Mesodermal cell (in vitro differentiated cells): ENCODE results near the gene TMED8.

Source experiments
- H3K27ac ChIP-seq: 2 replicates; pipeline ENCODE4 v1.7.0; 2013; ENCODE audit warnings: mild to moderate bottlenecking, low read depth, low read length, moderate library complexity; ENCODE audit not compliant: severe bottlenecking
- H3K36me3 ChIP-seq: 2 replicates; pipeline ENCODE4 v1.7.1; 2013; ENCODE audit warnings: mild to moderate bottlenecking, low read length, moderate library complexity; ENCODE audit not compliant: control insufficient read depth, insufficient read depth
- H3K4me1 ChIP-seq: one replicate; pipeline ENCODE4 v1.7.1; 2013; ENCODE audit warnings: mild to moderate bottlenecking, low read length; ENCODE audit not compliant: insufficient read depth, control insufficient read depth, poor library complexity, severe bottlenecking
- H3K4me3 ChIP-seq: 2 replicates; pipeline ENCODE4 v1.7.0; 2013; ENCODE audit warnings: low read length, control low read depth, mild to moderate bottlenecking; ENCODE audit not compliant: insufficient read depth, poor library complexity, severe bottlenecking; ENCODE audit errors: extremely low read depth
- H3K9me3 ChIP-seq: 2 replicates; pipeline ENCODE4 v1.7.1; 2013; ENCODE audit warnings: mild to moderate bottlenecking, low read length, moderate library complexity; ENCODE audit not compliant: control insufficient read depth
- WGBS, 2 experiments: methylation state at CpG; one replicate each; pipeline ENCODE4 v1.1.5; 2013; ENCODE audit warnings: missing lambda C conversion rate in 2 of 2; ENCODE audit not compliant: insufficient coverage in 2 of 2; 5-methylcytosine and 5-hydroxymethylcytosine counted together

Gene TMED8

DNA sequence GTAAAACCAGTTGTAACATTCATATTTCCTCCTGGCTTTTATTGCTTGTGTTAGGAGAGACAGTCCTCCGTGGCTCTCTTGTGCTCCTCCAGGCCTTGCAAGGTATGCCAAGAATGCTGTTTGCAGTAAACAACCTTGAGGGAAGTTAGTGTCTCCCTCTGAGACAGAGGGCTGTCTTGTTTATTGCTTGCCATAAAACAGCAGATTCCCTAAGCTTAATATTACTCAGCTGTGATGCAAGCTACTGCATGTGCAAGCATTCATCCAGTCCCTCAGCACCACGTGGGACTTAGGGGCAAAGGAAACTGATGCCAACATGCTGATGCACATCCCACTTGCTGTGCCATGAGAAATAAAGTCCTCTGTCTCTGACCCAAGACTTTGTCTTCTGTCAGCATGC is 62.9 kb downstream of the TMED8 start:
- H3K4me1 ChIP-seq = peaks cover 35% of the 10 kb centered on the region
- H3K4me3 ChIP-seq = no peak overlapping the region
- peaks cover 19% of the 10 kb centered on the region for H3K36me3 ChIP-seq
- H3K9me3 ChIP-seq = no peaks in the 10 kb centered on the region
- peak overlapping the region; percentile 93 for H3K27ac ChIP-seq
- WGBS, 2 experiments = 14 to 15% methylated on average over 1 to 2 of the region's 2 CpGs

GRCh38 chr14:77313371-77313770 is 63.5 kb downstream of the TMED8 start:
- Histone ChIP-seq H3K27ac (peak overlapping the region; percentile 93), H3K4me1 (peaks cover 35% of the 10 kb centered on the region), H3K9me3 (no peaks in the 10 kb centered on the region), H3K4me3 (no peak overlapping the region), H3K36me3 (peaks cover 26% of the 10 kb centered on the region)
- WGBS, 2 experiments = 80% methylated on average over 1 of the region's 1 CpG; no CpG with 5 or more reads in 1 of the 2 experiments

DNA sequence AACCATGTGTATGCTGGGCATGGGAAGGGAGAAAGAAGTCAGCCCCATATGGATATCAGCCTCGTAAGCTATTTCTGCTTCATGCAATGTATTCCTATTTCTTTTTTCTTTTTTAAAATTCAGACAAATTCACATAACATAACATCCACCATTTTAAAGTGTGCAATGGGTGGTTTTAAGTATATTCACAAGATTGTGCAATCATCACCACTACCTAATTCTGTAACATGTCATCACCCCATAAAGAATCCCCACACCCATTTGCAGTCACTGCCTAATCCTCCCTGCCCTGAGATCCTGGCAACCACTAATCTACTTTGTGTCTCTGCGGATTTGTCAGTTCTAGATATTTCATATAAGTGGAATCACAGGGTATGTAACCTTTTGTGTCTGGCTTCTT is 65.7 kb downstream of the TMED8 start:
- H3K4me1 ChIP-seq = peaks cover 49% of the 10 kb centered on the region
- H3K4me3 ChIP-seq = no peak overlapping the region
- no peak overlapping the region for H3K27ac ChIP-seq
- no peaks in the 10 kb centered on the region for H3K9me3 ChIP-seq
- peaks cover 27% of the 10 kb centered on the region for H3K36me3 ChIP-seq
- WGBS, 2 experiments = 80 to 100% methylated on average over 1 of the region's 2 CpGs

DNA sequence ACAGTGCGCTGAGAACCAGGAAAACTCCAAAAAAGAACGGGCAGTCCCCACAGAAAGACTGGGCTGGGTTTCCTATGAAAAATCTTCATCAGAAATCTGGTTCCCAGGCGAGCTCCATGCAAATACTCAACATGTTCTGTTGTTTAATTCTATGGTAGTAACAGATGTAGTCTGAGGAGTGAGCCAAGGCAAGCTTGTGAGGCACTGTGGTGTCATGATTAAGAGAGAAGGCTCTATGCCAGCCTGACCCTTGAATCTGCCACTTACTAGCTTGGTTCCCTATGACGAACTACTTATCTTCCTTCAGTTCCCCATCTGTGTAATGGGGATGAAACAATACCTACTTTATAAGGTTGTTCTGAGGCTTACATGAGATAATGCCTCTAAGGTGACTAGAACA is 66.9 kb downstream of the TMED8 start:
- WGBS, 2 experiments = 93 to 96% methylated on average over 3 of the region's 4 CpGs
- no peak overlapping the region for H3K4me3 ChIP-seq
- H3K9me3 ChIP-seq = no peaks in the 10 kb centered on the region
- peaks cover 45% of the 10 kb centered on the region for H3K4me1 ChIP-seq
- peaks cover 36% of the 10 kb centered on the region for H3K36me3 ChIP-seq
- H3K27ac ChIP-seq = no peak overlapping the region

GRCh38 chr14:77309131-77309530 is 67.8 kb downstream of the TMED8 start:
- Histone ChIP-seq H3K9me3 (no peaks in the 10 kb centered on the region), H3K4me3 (no peak overlapping the region), H3K4me1 (peaks cover 45% of the 10 kb centered on the region), H3K36me3 (peaks cover 41% of the 10 kb centered on the region), H3K27ac (no peak overlapping the region)
- 86% methylated on average over 3 of the region's 4 CpGs; no CpG with 5 or more reads in 1 of the 2 experiments for WGBS, 2 experiments

DNA sequence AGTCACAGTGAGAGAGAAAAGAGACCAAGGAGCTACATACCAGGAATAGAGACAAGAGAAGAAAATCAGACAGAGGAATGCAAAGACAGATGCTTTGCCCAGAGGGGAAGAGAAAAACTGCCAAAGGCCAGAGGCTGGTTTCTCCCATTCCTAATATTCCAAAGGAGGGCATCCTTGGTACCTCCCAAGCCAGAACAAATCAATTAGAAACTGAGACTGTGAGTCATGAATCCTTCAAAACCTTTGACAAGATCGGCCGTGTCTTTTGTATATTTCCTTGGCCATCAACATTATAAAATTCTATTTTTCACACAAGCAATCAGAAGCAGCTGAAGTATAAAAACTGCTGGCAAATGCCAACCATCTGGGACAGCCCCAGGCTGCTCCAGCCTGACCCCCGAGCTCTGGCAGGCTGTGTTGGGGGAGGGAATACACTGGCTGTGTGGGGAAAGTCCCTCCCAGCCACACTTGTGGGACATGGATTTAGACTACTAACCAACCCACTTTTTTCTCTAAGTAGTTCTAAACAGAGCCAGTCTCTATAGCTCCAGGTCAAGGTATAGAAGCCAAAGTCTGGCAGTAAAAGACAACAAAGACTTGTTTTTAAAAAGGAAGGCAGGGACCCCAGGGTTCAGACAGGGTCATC is 69.9 kb downstream of the TMED8 start:
- Histone ChIP-seq H3K27ac (peak overlapping the region; percentile 95), H3K4me3 (no peak overlapping the region), H3K9me3 (no peaks in the 10 kb centered on the region), H3K4me1 (peaks cover 48% of the 10 kb centered on the region), H3K36me3 (peaks cover 53% of the 10 kb centered on the region)
- WGBS, 2 experiments = 85 to 86% methylated on average over 2 of the region's 3 CpGs

DNA sequence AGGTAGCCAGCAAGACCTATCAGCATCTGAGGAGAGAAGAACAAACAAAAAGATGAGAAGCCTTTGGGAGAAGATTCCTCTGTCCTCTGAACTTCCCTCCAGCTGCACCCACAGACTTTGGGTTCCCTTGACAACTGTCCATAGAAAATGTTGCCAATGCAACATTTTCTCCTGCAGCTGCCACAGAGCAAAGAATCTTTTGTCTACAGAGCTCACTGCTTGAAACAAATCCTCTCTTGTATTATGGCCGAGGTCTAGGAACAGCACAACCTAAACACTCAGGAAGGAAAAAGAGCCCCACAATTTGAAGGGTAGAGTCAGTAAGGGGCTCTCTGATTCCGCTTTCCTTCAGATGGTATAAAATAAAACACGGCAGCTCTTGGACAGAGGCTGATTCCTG is 70.5 kb downstream of the TMED8 start:
- Histone ChIP-seq H3K4me3 (no peak overlapping the region), H3K9me3 (no peaks in the 10 kb centered on the region), H3K4me1 (peaks cover 52% of the 10 kb centered on the region), H3K27ac (peak overlapping the region; percentile 95), H3K36me3 (peaks cover 53% of the 10 kb centered on the region)
- 60 to 64% methylated on average over 2 of the region's 3 CpGs for WGBS, 2 experiments

- WGBS, 2 experiments = 91 to 93% methylated on average over 4 of the region's 4 CpGs
- no peak overlapping the region for H3K4me3 ChIP-seq
- peaks cover 55% of the 10 kb centered on the region for H3K4me1 ChIP-seq
- H3K36me3 ChIP-seq = peaks cover 48% of the 10 kb centered on the region
- H3K27ac ChIP-seq = peak overlapping the region; percentile 95
- H3K9me3 ChIP-seq = no peaks in the 10 kb centered on the region
These were observed 71.2 kb downstream of the TMED8 start for GRCh38 chr14:77305696-77306095.

GRCh38 chr14:77303417-77304156 is 73.3 kb downstream of the TMED8 start:
- Histone ChIP-seq H3K4me3 (no peak overlapping the region), H3K27ac (peak overlapping the region; percentile 98), H3K4me1 (peaks cover 55% of the 10 kb centered on the region), H3K36me3 (peaks cover 48% of the 10 kb centered on the region), H3K9me3 (no peaks in the 10 kb centered on the region)
- 68 to 100% methylated on average over 2 to 3 of the region's 4 CpGs for WGBS, 2 experiments

- Histone ChIP-seq H3K4me3 (no peak overlapping the region), H3K4me1 (peaks cover 55% of the 10 kb centered on the region), H3K36me3 (peaks cover 51% of the 10 kb centered on the region), H3K9me3 (no peaks in the 10 kb centered on the region), H3K27ac (peak overlapping the region; percentile 98)
- WGBS, 2 experiments = 93% methylated on average over 3 to 5 of the region's 5 CpGs
These were observed 74.0 kb downstream of the TMED8 start for GRCh38 chr14:77302926-77303325.

GRCh38 chr14:77301103-77301502 is 75.8 kb downstream of the TMED8 start:
- Histone ChIP-seq H3K36me3 (peaks cover 67% of the 10 kb centered on the region), H3K4me1 (peaks cover 39% of the 10 kb centered on the region), H3K27ac (no peak overlapping the region), H3K4me3 (no peak overlapping the region), H3K9me3 (no peaks in the 10 kb centered on the region)
- WGBS, 2 experiments = 33 to 46% methylated on average over 8 to 9 of the region's 10 CpGs
